GM06990 (cell line): ENCODE measurements around the gene LRIT1.

Experiments
- DNase-seq: peaks from one replicate; pipeline ENCODE4 v3.0.0-alpha.2; 2011; ENCODE audit not compliant: insufficient read length; ENCODE audit errors: extremely low read depth
- H3K27me3 ChIP-seq: replicated peaks from 2 replicates; pipeline ENCODE4 v1.6.0; 2011; ENCODE audit warnings: low read length; ENCODE audit not compliant: control insufficient read depth, insufficient read depth
- H3K36me3 ChIP-seq: 2 replicates; pipeline ENCODE4 v1.5.1; 2011; ENCODE audit warnings: low read length; ENCODE audit not compliant: control insufficient read depth, insufficient read depth
- H3K4me3 ChIP-seq: replicated peaks from 2 replicates; pipeline ENCODE4 v1.5.1; 2011; ENCODE audit warnings: low read depth, mild to moderate bottlenecking, control low read depth, low read length
- TF ChIP-seq, protein P1 (sequence below): IDR thresholded peaks from 2 replicates; pipeline ENCODE4 v1.5.1; 2011; ENCODE audit warnings: low read length, control low read depth, mild to moderate bottlenecking, inconsistent platforms; ENCODE audit not compliant: insufficient read depth, poor library complexity, severe bottlenecking

LRIT1 gene

DNA sequence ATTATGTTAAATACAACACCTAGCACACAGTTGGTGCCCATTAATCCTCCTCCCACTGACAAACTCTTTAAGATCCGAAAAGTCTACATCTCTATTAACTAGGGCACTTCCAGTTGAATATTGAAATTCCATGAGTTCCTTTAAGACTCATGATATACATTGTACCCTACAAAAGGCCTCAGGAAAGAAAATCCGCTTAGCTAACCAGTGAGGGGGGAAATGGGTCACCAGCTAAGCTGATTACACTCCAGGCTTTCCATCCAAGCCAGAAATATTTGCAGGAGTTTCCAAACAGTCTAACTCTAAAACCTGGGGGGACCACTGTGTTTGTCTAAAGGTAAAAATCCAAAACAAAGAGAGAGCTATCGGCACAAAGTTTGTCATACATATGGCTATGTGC, 14.7 kb downstream of the LRIT1 start:
- Histone ChIP-seq H3K27me3 (no peaks in the 10 kb centered on the region), H3K36me3 (no peaks in the 10 kb centered on the region), H3K4me3 (no peak overlapping the region)
- TF ChIP-seq, protein P1, sequence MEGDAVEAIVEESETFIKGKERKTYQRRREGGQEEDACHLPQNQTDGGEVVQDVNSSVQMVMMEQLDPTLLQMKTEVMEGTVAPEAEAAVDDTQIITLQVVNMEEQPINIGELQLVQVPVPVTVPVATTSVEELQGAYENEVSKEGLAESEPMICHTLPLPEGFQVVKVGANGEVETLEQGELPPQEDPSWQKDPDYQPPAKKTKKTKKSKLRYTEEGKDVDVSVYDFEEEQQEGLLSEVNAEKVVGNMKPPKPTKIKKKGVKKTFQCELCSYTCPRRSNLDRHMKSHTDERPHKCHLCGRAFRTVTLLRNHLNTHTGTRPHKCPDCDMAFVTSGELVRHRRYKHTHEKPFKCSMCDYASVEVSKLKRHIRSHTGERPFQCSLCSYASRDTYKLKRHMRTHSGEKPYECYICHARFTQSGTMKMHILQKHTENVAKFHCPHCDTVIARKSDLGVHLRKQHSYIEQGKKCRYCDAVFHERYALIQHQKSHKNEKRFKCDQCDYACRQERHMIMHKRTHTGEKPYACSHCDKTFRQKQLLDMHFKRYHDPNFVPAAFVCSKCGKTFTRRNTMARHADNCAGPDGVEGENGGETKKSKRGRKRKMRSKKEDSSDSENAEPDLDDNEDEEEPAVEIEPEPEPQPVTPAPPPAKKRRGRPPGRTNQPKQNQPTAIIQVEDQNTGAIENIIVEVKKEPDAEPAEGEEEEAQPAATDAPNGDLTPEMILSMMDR = no peak
- no peak for DNase-seq

- Histone ChIP-seq H3K4me3 (no peak within 1 kb of the TSS), H3K36me3 (no peaks in the 10 kb centered on the region), H3K27me3 (no peaks in the 10 kb centered on the region)
- no peak for DNase-seq
- TF ChIP-seq, protein P1 = no peak
Measured at GRCh38 chr10:84225427-84226173, 15.7 kb downstream of the LRIT1 start, which contains the start of gene LRIT2. Gene LRIT2 (minus strand): TSS chr10:84225544. CDS start chr10:84225520, 24 bp downstream.

DNA sequence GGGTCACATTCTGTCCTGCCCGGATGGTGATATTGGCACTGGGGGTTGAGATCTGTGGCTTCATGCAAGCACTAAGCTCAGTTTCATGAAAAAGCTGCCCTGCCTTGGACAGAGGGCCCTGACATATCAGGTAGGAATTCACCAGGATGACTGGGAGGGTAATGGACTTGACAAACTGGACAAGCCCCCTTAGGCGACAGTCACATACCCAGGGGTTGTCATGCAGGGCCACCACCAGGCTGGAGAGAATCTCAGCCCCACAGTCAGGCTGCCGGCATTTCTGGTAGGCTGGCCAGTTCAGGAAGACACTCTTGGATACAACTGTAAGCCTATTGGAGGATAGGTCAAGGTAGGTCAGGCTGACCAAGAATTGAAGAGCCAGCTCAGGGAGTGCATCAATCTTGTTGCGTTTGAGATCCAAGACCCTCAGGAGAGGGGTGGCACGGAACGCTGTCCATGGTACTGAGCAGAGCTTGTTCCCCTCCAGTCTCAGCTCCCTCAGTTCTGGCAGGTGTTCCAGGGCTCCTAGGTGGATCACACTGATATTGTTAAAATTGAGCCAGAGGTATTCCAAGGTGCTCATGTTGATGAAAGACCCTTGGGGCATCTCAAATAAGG, 16.8 kb downstream of the LRIT1 start:
- no peaks in the 10 kb centered on the region for H3K27me3 ChIP-seq
- no peaks in the 10 kb centered on the region for H3K36me3 ChIP-seq
- H3K4me3 ChIP-seq = no peak overlapping the region
- TF ChIP-seq, protein P1 = no peak
- no peak for DNase-seq

DNA sequence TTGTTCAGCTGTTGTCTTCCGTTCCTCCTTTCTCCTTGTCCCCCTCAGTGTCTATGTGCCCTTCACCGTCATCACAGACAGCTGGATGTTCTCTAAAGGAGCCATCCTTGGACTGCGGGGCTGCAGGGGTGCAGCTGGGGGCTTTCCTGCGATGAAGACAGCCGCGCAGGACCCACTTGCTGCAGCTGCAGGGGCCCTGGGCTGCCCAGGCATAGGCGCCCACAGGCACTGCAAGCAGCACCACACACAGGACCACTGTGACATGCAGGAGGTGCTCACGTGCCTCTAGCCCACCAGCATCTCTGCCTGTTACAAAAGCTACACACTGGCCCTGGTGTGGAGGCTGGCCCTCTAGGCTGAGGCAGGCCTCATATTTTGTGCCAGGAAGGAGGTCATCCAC, 19.4 kb downstream of the LRIT1 start:
- no peak overlapping the region for H3K4me3 ChIP-seq
- H3K27me3 ChIP-seq = no peaks in the 10 kb centered on the region; the same call in 1 of the 2 replicates
- TF ChIP-seq, protein P1 = no peak

DNA sequence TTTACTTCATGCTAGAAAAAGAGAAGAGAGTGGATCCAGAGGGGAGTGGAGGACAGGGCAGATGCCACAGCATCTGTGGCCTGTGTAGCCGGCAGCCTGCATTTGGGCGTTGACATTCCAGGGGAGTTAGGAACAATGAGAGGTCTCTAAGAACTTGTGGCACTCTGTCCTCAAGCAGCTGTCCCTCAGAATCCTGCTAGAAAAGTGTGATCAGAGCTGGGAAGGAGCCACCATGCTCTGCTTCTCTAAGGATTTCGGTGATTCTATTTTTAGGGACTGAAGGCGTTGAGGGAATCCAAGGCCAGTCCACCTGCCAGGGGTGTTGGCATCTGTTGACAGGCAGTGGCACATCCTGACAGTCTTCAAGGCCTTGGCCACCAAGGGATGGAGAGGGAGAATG, 23.6 kb downstream of the LRIT1 start:
- Histone ChIP-seq H3K4me3 (no peak overlapping the region), H3K27me3 (no peaks in the 10 kb centered on the region; the same call in 1 of the 2 replicates), H3K36me3 (no peaks in the 10 kb centered on the region)
- no peak for DNase-seq
- TF ChIP-seq, protein P1 = no peak

More for the DNA sequence above, 19.4 kb downstream of the LRIT1 start:
- no peaks in the 10 kb centered on the region for H3K36me3 ChIP-seq
- no peak for DNase-seq
